Measurements from ENCODE around the gene TMEM107. TPM values are rescaled to one million over a fixed set of nuclear protein-coding genes. Genes with fewer than 3 reads are reported as not detected.

Gene TMEM107
- total RNA-seq, 4 donors from 2014 or later = 12.7 to 21.7 (median 15.5) TPM

DNA sequence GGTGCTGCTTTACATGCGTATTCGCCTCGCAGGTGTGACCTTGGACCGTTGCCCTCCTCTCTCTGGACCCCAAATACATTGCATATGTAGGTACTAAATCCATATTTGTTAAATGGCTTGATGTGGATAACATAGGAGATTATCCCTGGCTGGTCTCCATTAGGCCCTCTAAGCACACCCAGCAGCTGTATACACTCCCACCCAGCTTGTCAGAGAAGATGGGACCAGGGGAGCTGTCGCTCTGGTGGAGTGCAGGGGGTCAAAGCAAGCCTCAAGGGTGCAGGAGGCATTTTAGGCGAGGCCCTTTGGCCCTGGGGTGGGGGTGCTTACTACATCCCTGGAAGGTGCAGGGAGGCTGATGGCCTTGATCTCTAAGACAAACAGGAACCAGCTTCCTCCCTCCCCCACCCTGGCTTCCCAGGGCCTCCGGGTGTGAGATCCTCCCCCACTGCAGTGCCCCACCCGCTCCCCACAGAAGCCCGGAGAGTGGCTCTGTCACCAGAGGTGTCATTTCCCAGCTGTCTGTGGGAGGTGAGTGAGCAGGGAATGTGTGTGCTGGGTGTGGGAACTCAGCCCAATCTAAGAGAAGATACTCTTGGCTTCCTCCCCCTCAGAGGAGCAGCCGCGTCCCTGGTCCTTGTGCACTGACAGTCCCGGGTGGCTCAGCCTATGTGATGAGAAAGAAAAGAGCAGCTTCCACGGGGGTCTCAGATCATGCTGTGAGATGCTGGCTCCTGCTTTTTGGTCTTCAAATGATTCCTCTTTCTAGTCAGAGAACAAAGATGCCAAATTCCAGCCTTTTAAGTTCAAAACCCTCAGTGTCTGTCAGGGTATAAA lies 12.0 kb downstream of the TMEM107 start:
- Histone ChIP-seq H3K36me3 (peaks cover 0 to 25% (median 7%) of the 10 kb centered on the region in 3 donors), H3K4me3 (peak overlapping the region in 2 of 4 donors; percentile 0 to 9), H3K4me1 (peaks cover 39 to 65% (median 47%) of the 10 kb centered on the region in 3 donors), H3K27me3 (no peaks in the 10 kb centered on the region), H3K27ac (peak overlapping the region; percentile 97 to 100 (median 99)), H3K9me3 (no peaks in the 10 kb centered on the region)
- WGBS, 2 donors = 25% methylated on average over 5 to 11 of the region's 13 CpGs
- intact Hi-C loops (cut with DNase I) = no loop called here
- TF ChIP-seq POLR2A (IDR thresholded peaks at IDR 0.05) = peak in 1 of 4 donors; percentile 41
- TF ChIP-seq, protein P1, sequence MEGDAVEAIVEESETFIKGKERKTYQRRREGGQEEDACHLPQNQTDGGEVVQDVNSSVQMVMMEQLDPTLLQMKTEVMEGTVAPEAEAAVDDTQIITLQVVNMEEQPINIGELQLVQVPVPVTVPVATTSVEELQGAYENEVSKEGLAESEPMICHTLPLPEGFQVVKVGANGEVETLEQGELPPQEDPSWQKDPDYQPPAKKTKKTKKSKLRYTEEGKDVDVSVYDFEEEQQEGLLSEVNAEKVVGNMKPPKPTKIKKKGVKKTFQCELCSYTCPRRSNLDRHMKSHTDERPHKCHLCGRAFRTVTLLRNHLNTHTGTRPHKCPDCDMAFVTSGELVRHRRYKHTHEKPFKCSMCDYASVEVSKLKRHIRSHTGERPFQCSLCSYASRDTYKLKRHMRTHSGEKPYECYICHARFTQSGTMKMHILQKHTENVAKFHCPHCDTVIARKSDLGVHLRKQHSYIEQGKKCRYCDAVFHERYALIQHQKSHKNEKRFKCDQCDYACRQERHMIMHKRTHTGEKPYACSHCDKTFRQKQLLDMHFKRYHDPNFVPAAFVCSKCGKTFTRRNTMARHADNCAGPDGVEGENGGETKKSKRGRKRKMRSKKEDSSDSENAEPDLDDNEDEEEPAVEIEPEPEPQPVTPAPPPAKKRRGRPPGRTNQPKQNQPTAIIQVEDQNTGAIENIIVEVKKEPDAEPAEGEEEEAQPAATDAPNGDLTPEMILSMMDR (IDR thresholded peaks at IDR 0.05) = no peak
- DNase-seq = no peak

DNA sequence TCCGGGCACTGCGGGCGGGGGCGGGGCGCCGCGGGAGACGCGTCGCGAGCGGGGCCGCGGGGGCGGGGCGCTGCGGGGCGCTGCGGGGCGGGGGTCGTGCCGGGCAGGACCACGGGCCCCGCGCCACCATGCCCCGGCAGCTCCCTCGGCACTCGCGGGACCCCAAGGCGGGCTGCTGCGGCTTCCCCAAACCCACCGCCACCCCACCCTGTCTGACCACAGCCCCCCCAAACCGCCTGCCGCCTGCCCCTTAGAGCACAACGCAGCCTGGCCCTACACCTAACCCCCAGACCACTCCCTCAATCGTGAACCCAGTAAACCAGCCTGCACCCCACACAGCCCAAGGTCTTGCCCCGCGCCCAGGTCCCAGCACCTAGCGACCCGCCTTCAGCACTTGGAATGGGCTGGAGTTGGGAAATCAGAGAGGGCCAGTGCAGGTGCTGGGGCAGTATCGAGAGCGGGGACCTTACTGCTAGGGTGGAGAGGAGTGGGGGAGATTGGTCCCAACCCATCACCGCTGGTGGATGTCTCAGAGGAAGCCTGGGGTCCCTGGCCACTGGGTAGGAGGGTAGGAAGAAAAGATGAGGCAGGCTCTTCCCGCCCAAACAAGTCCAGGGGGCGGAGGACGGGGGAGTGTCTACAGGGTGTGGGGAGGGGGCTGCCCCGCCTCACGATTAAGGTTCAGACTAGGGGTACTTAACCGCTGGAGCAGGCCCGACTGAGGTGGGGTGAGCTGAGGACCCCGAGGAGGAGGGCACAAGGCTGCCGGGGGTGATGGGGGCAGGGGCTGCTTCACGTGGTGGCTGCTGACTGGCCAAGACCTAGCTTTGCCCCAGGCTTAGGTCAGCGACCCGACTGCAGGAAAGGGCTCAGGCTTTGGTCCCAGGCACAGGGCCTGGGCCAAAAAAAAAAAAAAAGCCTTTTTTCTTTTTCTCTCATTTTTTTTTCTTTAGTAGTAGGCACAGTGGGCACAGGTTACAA lies 12.9 kb downstream of the TMEM107 start:
- peak overlapping the region; percentile 73 to 100 (median 89) for H3K4me3 ChIP-seq
- H3K9me3 ChIP-seq = no peaks in the 10 kb centered on the region
- intact Hi-C loops (cut with DNase I) = no loop called here
- H3K36me3 ChIP-seq = peaks cover 0 to 27% (median 7%) of the 10 kb centered on the region in 3 donors
- TF ChIP-seq POLR2A (IDR thresholded peaks at IDR 0.05) = no peak
- TF ChIP-seq, protein P1 (IDR thresholded peaks at IDR 0.05) = no peak
- DNase-seq = no peak
- H3K27me3 ChIP-seq = no peaks in the 10 kb centered on the region
- H3K4me1 ChIP-seq = peaks cover 44 to 74% (median 47%) of the 10 kb centered on the region in 3 donors
- H3K27ac ChIP-seq = peak overlapping the region; percentile 97 to 100 (median 99)
- 17 to 26% methylated on average over 5 to 14 of the region's 55 CpGs for WGBS, 2 donors

DNA sequence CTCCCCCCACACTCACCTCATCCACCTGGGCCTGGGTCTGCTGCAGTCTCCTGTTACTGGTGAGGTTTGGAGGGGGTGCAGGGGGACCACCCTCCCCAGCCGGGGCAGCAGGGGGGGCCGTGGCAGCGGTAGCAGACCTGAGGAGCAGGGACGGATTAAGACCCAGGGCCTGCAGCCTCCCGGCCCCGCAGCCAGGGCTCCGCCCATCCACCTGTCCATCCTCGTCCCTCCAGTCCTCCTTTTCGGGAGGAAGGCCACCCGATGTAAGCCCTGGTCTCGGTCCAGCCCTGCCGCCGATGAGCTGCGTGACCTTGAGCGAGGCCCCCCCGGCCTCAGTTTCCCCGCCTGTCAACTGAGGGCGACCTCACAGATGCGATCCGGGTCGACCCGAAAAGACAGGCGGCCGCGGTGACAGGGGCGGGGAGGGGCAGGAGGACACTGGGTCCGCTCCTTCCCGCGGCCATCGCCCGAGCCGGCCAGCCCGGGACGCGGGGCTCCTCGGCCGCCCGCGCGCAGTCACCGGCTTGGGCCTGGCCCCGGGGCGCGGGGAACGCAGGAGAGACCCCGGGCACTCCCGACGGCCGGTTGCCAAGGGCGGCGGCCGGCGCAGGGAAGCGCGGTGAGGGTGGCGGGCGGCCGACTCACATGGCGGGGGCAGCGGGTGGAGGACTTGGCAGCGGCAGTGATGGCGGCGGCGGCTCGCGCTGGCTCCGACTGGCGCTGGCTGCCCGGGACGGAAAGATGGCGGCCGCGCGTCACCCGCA lies 13.8 kb downstream of the TMEM107 start, which contains the start of gene VAMP2:
Gene VAMP2, minus strand, starts transcription at position 716 of the 764 bp plus-strand sequence. Its CDS starts 69 bp downstream, at position 647.
- intact Hi-C loops (cut with DNase I) = no loop called here
- Histone ChIP-seq H3K27ac (peak within 1 kb of the TSS; percentile 97 to 100 (median 99)), H3K27me3 (no peaks in the 10 kb centered on the region), H3K4me3 (peak within 1 kb of the TSS; percentile 73 to 100 (median 89)), H3K9me3 (no peaks in the 10 kb centered on the region), H3K36me3 (peaks cover 0 to 27% (median 7%) of the 10 kb centered on the region in 3 donors), H3K4me1 (peaks cover 47 to 82% (median 51%) of the 10 kb centered on the region in 3 donors)
- TF ChIP-seq POLR2A (IDR thresholded peaks at IDR 0.05) = peak in 2 of 4 donors; percentile 76 to 95
- TF ChIP-seq, protein P1 (IDR thresholded peaks at IDR 0.05) = peak in 2 of 6 experiments; percentile 6 to 34
- WGBS, 2 donors = no CpG with 5 or more reads among the region's 75 CpGs
- DNase-seq = no peak

DNA sequence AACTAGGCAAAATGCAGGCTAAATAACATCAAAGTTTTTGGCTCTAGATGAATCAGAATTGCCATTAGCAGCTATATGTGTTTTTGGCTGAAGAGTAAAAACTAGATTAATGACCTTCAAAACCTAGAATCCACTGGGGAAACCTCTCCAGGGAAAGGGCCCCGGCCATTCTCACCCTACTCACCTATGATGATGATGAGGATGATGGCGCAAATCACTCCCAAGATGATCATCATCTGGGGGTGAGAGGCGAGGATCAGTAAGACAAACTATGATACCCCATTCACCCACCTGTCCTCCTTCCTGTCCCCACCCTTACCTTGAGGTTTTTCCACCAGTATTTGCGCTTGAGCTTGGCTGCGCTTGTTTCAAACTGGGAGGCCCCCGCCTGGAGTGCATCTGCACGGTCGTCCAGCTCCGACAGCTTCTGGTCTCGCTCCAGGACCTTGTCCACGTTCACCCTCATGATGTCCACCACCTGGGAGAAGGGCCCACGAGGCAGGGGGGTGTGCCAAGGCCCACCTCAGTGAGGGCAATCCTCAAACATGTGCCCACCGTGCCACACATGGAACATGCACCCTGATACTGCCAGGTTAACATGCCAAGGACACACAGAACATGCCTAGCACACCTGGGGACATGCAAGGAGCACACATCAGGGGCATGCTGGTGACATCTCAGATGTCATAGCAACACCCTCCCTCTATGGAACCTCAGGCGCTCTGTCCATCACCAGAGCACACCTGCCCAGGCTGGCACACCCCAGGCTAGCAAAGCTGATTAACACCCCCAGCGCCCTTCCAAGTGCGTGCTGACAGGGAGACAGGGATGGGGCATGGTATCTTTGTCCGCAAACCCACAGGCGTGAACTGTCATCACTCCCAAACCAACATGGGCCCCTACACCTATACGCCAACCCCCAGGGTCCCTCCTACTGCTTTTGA lies 14.6 kb downstream of the TMEM107 start:
- DNase-seq = no peak
- TF ChIP-seq, protein P1 (IDR thresholded peaks at IDR 0.05) = no peak
- no peak for TF ChIP-seq POLR2A (IDR thresholded peaks at IDR 0.05)
- H3K4me1 ChIP-seq = peaks cover 43 to 87% (median 56%) of the 10 kb centered on the region in 3 donors
- no peaks in the 10 kb centered on the region for H3K9me3 ChIP-seq
- intact Hi-C loops (cut with DNase I) = no loop called here
- peak overlapping the region; percentile 73 to 100 (median 89) for H3K4me3 ChIP-seq
- peaks cover 0 to 27% (median 7%) of the 10 kb centered on the region in 3 donors for H3K36me3 ChIP-seq
- peak overlapping the region; percentile 97 to 100 (median 99) for H3K27ac ChIP-seq
- 41 to 64% methylated on average over 12 to 16 of the region's 19 CpGs for WGBS, 2 donors
- H3K27me3 ChIP-seq = no peaks in the 10 kb centered on the region

Data from esophagus squamous epithelium (tissue), 5 donors.